Measurements from ENCODE around the gene SRP54.
"Not testable (repeated sequence)": the region's sequence is repeated elsewhere in the genome, so short reads cannot be mapped to it uniquely, and the experiment has no call there.

SRP54 gene

DNA sequence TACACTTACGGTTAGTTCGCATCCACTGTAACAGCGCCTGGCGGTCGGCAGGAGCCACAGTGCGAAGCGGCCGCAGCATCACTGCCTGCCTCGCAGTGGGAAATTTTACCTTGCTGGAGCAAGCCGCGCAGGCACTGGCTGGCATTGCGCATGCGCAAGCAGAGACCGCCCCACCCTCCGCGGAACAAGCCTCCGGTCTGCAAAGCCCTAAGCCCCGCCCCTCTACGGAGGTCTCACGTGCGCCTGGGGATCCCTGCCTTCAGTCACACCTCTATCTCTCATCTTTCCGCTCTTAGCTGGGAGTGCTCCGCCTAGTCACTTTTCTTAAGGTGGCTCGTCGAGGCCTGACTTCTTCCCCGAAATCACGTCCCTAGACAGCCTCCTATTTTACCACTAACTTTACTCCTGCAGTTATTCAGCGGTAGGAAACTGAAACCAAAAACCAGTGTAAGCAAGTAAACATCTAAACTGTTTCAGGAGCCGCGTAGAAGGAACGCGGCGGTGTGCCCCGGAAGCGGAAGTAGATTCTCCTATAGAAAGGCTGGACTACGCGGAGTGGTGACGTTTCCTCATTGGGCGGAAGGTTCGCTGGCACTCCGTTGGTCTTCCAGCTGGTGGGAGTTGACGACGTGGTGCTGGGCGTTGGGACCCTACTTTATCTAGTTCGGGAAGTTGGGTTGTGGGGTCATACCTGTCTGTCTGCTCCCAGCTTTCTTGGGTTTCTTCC lies at the start of gene SRP54:
TSS of gene SRP54 (plus strand) at position 572 of the 727 bp plus-strand sequence. CDS start 13,718 bp downstream, outside the sequence.
- peak; percentile 98 for DNase-seq (ENCODE audit: low spot score)

GRCh38 chr14:34933301-34933700 lies 49.5 kb upstream of the SRP54 start:
- no peak for DNase-seq (ENCODE audit: low spot score)

DNA sequence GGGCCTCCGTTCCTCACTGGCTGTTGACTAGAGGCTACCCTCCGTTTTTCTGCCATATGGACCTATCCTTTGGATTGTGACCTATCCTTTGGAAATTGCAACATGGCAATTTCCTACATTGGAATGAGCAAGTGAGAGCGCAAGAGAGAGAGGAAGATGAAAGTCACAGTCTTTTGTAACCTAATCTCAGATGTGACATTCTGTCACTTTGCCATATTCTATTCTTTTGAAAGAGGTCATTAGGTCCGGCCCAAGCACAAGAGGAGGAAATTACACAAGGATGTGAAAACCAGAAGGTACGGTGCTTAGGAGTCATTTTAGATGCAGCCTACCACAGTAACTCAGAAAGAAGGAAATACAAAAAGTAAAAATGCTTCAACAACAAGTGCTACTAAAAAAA lies 47.3 kb upstream of the SRP54 start:
- DNase-seq (ENCODE audit: low spot score) = no peak

- no peak for DNase-seq (ENCODE audit: low spot score)
Observed at GRCh38 chr14:34937442-34937841, 45.4 kb upstream of the SRP54 start.

DNA sequence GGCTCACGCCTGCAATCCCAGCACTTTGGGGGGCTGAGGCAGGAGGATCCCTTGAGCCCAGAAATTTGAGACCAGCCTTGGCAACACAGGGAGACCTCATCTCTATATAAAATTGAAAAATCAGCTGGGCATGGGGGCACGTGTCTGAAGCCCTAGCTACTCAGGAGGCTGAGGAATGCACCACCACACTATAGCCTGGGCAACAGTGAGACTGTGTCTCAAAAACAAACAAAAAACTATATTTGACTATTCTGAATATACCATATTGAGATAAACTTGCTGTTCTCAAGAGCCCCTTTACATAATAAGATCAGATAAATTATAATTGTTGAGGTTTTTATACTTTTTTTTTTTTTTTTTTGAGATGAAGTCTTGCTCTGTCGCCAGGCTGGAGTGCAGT lies 44.9 kb upstream of the SRP54 start:
- no peak for DNase-seq (ENCODE audit: low spot score)

DNA sequence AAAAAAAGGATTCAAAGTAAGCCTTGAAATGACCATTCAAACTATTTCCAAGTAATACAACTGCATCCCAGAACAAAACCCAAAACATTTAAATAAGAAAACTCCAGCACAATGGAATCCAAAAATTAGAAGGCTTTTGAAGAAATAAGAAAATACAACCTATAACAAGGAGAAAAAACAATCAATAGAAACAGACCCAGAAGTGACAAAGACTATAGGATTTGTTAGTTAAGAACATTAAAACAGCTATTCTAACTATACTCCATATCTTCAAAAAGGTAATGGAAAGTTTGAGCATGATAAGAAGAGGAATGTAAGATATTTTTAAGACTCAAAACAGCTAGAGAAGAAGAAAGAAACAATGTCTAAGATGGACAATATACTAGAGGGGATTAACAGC lies 39.3 kb upstream of the SRP54 start:
- DNase-seq (ENCODE audit: low spot score) = no peak

DNA sequence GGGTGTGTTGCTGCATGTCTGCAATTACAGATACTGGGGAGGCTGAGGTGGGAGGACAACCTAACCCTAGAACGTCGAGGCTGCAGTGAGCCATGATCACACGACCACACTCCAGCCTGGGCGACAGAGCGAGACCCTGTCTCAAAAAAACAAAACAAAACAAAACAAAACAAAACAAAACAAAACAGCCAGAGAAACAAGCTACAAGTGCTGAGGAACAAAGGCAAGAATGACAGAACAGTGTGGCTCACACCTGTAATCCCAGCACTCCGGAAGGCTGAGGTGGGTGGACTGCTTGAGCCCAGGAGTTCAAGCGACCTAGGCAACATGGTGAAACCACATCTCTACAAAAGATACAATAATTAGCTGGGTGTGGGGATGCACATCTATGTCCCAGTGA lies 38.0 kb upstream of the SRP54 start:
- DNase-seq (ENCODE audit: low spot score) = no peak

DNA sequence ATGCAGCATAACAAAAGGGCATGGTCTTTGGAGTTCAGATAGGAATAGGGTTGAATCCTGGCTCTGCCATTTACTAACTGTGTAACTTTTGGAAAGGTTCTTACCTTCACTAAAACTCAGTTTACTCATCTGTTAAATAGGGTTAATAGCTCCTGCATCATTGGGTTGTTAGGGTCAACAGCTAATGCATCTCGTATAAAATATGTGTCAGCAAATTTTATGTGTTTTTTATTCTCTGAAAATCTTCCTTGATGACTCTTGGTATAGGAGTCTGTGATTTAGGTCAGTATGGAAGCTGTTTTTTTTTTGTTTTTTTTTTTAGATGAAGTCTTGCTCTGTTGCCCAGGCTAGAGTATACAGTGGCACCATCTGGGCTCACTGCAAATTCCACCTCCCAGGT lies 36.1 kb upstream of the SRP54 start:
- no peak for DNase-seq (ENCODE audit: low spot score)

GRCh38 chr14:34951286-34951685 lies 31.5 kb upstream of the SRP54 start:
- DNase-seq (ENCODE audit: low spot score) = no peak

GRCh38 chr14:34956931-34957330 lies 25.9 kb upstream of the SRP54 start:
- no peak for DNase-seq (ENCODE audit: low spot score)

DNA sequence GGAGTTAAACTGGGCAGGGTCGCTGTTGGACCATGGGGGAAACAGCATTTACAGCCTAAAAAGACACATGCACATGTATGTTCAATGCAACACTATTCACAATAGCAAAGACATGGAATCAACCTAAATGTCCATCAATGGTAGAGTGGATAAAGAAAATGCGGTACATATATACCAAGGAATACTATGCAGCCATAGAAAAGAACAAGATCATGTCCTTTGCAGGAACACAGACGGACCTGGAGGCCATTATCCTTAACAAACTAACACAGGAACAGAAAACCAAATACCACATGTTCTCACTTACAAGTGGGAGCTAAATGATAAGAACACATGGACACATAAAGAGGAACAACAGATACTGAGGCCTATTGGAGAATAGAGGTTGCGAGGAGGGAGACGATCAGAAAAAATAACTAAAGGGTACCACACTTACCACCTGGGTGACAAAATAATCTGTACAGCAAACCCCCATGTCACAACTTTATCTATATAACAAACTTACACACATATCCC lies 25.0 kb upstream of the SRP54 start:
- DNase-seq (ENCODE audit: low spot score) = no peak

GRCh38 chr14:34962106-34962505 lies 20.7 kb upstream of the SRP54 start:
- not testable (repeated sequence) for DNase-seq (ENCODE audit: low spot score)

DNA sequence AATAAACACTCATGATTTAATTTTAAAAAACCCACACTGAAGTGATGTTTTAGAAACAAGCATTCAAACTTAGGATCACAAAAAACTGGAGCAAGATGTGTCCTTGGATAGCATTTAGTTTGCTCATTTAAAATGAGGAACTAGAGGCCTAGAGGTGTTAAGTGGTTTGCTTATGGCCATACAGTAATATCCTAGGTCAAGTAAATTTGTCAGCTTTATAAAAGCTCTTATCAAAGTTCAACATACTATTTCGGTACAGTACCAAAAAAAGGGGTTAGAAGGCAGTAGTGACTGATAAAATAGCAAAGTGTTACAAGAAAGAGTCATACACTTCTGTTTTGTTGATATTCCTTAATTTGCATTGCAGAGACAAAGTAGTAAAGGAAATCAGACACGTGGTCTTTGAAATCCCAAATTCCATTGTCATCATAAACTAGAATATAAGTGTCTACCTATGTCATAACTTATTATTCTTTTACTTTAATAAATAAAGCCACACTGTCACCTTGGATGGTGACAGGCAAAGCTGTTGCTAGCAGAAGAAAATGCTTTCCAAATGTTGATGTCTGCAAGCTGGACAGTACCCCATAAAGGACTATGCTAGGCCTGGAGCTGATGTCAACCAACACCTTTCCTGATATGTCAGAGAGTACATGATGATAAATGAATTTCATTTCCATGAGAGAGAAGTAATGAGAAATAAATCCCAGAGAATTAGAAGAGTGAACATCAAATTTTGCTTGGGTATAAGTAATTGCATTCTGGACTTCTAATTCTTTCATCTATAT lies 17.6 kb upstream of the SRP54 start:
- no peak for DNase-seq (ENCODE audit: low spot score)

DNA sequence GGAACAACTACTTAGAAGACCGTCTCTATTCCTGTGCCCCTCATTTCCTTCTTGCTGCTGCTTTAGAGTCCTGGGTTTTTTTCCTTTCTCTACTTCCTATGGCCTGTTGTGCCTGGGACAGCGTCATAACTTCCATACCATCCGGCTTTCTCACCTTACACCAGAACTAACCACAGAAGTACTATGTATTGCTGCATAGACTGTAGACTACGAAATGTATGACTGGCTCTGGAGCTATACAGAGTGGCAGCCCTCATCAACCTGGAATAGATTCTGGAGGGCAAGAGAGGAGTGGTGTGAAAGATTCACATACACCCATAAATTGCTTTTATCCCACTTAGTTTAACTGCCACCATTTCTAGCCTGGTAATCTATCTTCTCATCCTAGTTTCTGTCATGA lies 16.9 kb upstream of the SRP54 start:
- no peak for DNase-seq (ENCODE audit: low spot score)

- no peak for DNase-seq (ENCODE audit: low spot score)
Observed at GRCh38 chr14:34966413-34966812, 16.4 kb upstream of the SRP54 start.

GRCh38 chr14:34970665-34971064 lies 12.1 kb upstream of the SRP54 start:
- DNase-seq (ENCODE audit: low spot score) = no peak

- no peak for DNase-seq (ENCODE audit: low spot score)
Observed at GRCh38 chr14:34971381-34971780, 11.4 kb upstream of the SRP54 start.

- DNase-seq (ENCODE audit: low spot score) = no peak
Observed at GRCh38 chr14:34971801-34972200, 11.0 kb upstream of the SRP54 start.

GRCh38 chr14:34978444-34978843 lies 4.3 kb upstream of the SRP54 start:
- no peak for DNase-seq (ENCODE audit: low spot score)

- DNase-seq (ENCODE audit: low spot score) = no peak
Observed at GRCh38 chr14:34980337-34980900, 2.4 kb upstream of the SRP54 start.

GRCh38 chr14:34981743-34982420 lies 910 bp upstream of the SRP54 start:
- no peak for DNase-seq (ENCODE audit: low spot score)

GRCh38 chr14:34983148-34983760 lies 462 bp downstream of the SRP54 start:
- peak; percentile 4 for DNase-seq (ENCODE audit: low spot score)

Measured in SW480 (cell line).